ENCODE data around the gene HES6.

GRCh38 chr2:238225121-238225520 is 14.7 kb downstream of the HES6 start:
- TF ChIP-seq USF1 (IDR thresholded peaks at IDR 0.05; ENCODE audit: borderline replicate concordance, extremely low read length, insufficient read depth, low read depth, low read length) (no peak), CTCF (IDR thresholded peaks at IDR 0.05 in 2 of 3, conservative IDR thresholded peaks at IDR 0.05 in 1 of 3; ENCODE audit: control insufficient read depth in 2 of 3, extremely low read depth in 1 of 3, insufficient read depth in 1 of 3, low read depth in 3 of 3, low read length in 3 of 3) (no peak), ZBTB33 (IDR thresholded peaks at IDR 0.05) (no peak), SIX5 (IDR thresholded peaks at IDR 0.05; ENCODE audit: low read depth, low read length, severe bottlenecking) (no peak), BCL3 (IDR thresholded peaks at IDR 0.05; ENCODE audit: borderline replicate concordance, insufficient read depth, low read depth, low read length, poor library complexity, severe bottlenecking) (no peak), EZH2 (IDR thresholded peaks at IDR 0.05; ENCODE audit: borderline replicate concordance, control insufficient read depth, low read depth, low read length) (no peak)

All from GM12878 (cell line).